Stimulated activated CD4-positive, alpha-beta T cell treated with anti-CD3 and anti-CD28 coated beads, Interleukin-4, amount 100 ng/mL, for 48 hours (primary cell): Measurements from ENCODE around the gene ERC2.

Source experiments
- DNase-seq, 2 donors: peaks; one replicate each; pipeline ENCODE4 v3.0.0-alpha.2; 2020; ENCODE audit warnings: low read depth in 2 of 2

The ERC2 gene

DNA sequence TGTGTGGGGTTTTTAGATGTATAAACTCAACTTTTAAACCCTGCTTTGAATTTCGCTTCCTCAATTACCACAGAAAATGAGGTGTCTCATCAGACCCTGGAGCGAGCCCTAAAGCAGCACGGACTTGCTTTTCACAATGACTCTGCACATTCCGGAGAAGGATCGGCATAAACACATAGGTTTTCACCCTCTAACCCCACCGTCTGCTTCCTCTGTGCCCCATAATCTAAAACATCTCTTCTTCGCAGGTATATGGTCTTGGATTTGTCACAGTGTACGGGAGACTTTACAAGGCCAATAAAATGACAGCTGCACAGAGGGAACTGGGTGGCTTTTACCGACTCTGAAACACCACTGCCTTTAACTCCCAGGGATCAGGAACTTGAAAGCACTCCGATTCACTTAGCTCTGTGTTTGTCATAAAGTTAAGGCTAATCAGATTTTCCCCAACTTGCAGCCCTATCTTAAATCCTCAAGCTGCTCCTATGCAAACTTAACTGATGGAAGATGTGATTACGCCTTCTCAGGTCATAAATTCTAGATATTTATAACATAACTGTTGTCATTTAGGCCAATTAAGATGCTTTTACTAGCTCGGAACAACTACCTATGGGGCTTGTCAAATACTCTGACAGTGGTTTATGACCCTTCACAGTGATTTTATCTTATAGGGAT is 847.8 kb downstream of the ERC2 start:
- no peak for DNase-seq

GRCh38 chr3:55619046-55619808 is 849.0 kb downstream of the ERC2 start:
- no peak for DNase-seq

GRCh38 chr3:55617385-55617784 is 850.9 kb downstream of the ERC2 start:
- DNase-seq, result no peak

GRCh38 chr3:55616803-55617202 is 851.5 kb downstream of the ERC2 start:
- DNase-seq, result no peak

GRCh38 chr3:55615694-55616295 is 852.5 kb downstream of the ERC2 start:
- no peak for DNase-seq

DNA sequence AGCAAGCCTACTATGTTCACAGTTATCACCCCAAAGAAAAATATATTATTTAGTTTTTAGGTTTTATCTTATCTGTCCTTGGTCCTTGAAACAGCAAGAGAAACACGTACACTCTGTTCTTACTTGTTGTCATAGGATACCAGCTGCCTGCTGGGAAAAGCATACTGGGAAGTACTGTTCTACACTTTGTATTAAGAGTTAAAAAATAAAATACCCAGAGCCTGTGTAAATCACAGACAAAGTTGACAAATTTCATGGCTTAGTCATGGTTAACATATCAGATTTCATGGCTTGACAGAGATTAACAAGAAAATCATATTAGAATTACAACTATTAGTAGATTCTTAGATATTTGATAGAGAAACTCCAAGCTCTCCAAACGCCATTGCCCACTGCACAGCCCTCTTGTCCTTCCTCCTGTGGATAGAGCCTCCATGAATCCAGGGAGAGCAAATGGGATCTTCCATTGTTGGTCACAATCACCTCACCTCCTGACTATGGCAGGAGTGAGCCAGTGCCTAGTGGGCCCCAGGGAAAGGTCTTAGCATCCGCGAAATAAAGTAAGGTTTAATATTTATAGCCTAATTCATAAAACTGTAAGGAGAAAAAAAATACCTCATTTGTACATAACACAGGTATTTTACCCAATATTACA is 853.1 kb downstream of the ERC2 start:
- DNase-seq, result no peak

- no peak for DNase-seq
Measured at GRCh38 chr3:55611121-55611520, 857.1 kb downstream of the ERC2 start.

- DNase-seq, result no peak
Measured at GRCh38 chr3:55609230-55609827, 858.9 kb downstream of the ERC2 start.

GRCh38 chr3:55608301-55608937 is 859.8 kb downstream of the ERC2 start:
- no peak for DNase-seq

- DNase-seq, result no peak
Measured at GRCh38 chr3:55607844-55608243, 860.4 kb downstream of the ERC2 start.

DNA sequence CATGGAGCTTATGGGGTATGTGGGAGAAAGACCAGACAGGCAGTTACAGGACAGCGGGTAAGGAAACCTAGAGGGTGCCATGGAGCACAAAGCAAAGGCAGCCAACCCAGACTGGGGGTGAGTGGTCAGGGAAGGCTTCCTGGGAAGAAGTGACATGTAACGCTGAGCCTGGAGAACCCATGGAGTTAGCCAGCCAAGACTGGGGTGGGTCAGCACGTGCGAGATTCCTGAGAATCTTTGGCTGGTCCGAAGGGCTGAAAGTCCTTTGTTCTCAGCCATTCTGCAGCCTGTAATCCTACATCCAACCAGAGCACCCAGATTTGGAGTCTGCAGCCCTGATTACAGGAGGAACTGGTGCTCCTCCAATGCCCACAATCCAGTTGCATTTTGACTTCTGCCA is 861.1 kb downstream of the ERC2 start:
- no peak for DNase-seq

GRCh38 chr3:55605443-55606236 is 862.6 kb downstream of the ERC2 start:
- no peak for DNase-seq

DNA sequence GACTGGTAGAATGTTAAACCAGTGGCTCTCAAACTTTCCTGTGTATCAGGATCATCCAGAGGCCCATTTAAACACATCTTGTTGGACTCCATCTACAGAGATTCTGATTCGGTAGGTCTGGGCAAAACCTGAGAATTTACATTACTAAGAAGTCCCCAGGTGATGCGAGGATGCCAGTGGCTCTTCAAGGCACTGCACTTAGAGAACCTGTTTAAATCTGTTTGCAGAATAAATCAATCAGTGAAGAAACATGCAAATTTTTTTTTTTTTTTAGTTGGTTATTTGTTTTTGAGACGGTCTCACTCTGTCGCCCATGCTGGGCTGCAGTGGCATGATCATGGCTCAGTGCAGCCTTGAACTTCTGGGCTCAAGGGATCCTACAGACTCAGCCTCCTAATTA is 863.4 kb downstream of the ERC2 start:
- no peak for DNase-seq

- DNase-seq, result no peak
Measured at GRCh38 chr3:55604402-55604801, 863.9 kb downstream of the ERC2 start.

GRCh38 chr3:55601366-55602080 is 866.7 kb downstream of the ERC2 start:
- DNase-seq, result no peak

DNA sequence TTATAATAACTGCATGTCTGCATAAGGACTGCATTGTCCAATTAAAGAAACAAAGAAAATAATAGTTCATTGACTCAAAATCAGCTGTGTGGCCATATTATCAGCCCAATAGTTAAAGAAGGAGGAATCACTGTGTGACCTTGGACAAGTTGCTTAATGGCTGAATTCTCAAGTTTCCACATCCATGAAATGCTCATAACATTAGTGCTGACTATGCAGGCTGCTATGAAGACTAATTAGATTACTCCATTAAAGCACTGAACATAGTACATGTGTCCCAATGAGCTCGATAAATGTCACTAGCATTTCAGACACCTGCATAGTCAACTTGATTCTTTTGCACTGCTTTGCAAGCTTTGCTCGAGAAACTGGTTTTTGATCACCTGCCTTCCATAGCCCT is 870.0 kb downstream of the ERC2 start:
- no peak for DNase-seq

DNA sequence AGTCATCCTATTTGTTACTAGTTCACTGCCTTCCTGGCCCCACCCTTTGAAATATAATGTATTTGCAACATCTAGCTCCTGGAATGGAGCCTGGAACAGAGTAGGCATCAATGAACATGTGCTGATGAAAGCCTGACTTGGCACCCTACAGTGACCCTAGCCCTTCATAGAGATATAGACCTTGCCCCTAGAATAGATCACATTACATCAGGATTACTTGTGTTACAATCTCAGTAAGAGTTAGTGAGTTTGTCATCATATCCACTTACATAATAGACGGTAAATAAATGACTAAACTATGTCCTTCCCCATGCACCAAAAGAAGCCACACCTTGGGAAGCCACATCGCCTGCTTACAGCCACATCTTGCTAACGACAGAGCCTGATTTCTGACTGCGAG is 870.6 kb downstream of the ERC2 start:
- DNase-seq, result no peak

DNA sequence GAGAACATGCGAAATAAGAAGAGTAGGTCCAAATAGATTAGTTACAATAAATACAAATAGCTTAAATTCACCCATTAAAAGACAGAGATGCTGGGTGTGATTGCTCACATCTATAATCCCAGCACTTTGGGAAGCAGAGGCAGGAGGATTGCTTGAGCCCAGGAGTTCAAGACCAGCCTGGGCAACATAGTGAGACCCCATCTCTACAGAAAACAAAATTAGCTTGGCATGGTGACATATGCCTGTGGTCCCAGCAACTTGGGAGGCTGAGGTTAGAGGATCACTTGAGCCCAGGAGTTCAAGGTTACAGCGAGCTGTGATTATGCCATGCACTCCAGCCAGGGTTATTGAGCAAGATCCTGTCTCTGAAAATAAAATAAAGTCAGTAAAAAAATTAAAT is 872.1 kb downstream of the ERC2 start:
- DNase-seq, result no peak

DNA sequence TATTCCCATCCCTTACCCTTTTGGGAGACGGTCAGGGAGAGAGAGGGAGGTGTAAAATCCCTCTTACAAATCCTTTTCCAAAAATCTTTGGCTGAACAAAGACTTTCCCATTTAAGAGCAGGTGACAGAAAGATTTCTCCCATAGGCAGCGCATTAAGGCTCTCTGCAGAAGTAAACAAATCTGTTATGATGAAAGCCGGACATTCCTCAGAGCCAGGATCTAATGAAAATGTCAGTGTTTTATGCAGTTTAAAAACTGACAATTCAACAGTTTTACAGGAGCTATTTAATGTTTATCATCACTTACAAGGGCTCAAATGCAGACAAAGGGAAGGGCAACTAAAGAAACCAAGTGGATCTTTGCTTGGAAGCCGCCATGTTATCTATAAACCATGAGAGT is 872.8 kb downstream of the ERC2 start:
- DNase-seq, result no peak

DNA sequence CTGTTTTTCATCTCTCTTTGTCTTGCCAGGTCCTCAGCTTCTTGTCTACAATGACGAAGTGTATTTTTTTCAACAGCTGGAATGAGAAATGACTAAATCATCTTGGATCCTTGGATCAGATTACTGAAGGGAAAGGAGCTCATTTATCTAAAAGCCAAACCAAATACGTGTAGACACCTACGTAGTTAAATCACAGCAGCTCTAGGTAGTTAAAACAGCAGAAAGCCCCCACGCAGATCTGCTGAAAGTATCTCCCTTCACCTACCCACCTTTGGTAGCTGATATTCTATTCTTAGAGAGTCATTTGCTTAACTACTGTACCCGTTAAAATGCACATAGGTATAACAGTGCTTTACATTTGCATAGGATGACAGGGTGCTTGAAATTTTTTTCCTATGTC is 875.7 kb downstream of the ERC2 start:
- DNase-seq, result no peak
